ENCODE data around the gene MYOM1.

The MYOM1 gene

DNA sequence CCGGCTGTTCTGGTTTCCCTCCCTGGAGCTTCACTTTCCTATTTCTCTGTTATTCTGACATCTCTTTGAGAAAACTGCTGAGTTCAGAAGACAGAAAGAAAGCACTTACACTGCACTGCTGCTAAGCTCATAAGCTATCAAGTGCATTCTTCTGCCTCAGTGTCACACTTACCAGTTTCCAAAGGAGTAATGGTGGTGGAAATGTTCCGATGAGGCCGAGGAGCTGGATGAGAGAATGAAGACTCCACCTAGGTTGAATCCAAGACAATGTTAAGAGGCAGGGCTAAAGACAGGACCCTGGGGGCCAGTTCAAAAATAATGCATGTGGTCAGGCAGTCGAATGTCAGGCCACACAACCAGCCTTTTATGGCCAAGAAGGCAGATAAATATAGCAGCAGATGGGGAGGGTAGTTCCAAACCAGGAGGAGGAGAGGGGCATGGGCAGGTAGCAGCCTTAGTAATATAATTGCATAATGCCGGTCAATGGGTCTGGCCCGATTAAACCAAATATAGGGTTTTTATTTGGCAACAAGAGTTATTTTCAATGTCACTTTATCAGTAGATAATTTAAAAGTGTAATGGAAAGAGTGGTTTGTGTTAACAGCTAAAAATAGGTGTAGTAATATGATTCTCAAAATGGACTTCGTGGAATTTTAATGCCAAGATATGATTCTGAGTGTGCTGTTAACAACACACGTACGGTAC lies at the start of gene MYOM1:
MYOM1 (minus strand) TSS at position 338 of the 705 bp plus-strand sequence. CDS start 4,745 bp downstream, outside the sequence.
- no peak for DNase-seq (ENCODE audit: low spot score)

DNA sequence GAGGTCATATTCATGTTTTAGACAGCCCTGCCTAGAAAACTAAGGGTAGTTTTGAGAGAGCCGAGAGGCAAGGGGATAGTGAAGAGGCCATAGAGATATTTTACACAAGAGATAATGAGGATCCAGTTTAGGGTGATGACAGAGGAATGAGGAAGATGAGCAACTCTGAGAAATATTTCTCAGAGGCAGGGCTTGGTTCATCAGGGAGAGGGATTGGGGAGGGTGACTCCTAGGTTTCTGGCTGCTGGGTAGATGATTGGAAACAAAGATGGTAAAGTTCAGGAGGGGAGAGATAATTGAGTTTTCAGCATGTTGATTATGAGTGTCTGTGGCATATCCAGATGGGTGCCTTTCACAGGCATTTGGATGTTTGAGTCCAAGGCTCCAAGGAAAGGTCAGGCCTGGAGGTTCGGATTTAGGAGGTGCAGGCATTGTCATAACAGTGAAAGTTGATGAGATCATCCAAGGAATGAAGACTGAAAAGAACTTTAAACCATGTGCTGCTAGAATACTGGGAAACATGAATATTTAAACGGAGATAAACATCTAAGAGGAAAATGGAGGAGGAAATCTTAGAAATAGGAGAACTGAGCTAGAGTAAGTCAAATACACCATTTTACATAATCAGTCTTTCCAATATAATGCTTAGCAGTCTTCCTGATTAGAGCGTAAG lies 49.6 kb upstream of the MYOM1 start:
- DNase-seq (ENCODE audit: low spot score) = no peak

GRCh38 chr18:3268306-3268705 lies 48.5 kb upstream of the MYOM1 start:
- DNase-seq (ENCODE audit: low spot score) = no peak

GRCh38 chr18:3266062-3266608 lies 46.4 kb upstream of the MYOM1 start:
- DNase-seq (ENCODE audit: low spot score) = no peak

DNA sequence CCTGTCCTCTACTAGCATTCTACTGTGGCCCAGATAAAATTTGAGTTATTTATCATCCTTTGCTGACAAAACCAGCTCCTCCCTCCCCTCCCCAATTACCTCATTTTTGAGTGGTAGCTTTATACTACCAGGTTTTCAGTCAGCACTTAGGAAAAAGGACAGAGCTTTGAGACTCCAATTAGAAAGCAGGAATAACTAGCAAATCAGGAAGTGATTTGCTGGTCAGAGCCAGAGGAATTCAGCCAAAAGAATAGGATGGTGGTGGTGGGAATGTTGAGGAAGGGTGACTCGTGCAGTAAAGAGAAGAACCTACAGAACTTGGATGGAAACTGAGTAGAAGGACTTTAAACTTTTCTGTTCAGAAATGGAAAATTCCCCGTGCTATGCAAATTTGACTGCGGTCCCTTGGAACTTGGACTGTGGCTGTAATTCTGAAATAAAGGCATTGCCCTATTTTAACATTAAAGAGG lies 45.8 kb upstream of the MYOM1 start:
- DNase-seq (ENCODE audit: low spot score) = no peak

DNA sequence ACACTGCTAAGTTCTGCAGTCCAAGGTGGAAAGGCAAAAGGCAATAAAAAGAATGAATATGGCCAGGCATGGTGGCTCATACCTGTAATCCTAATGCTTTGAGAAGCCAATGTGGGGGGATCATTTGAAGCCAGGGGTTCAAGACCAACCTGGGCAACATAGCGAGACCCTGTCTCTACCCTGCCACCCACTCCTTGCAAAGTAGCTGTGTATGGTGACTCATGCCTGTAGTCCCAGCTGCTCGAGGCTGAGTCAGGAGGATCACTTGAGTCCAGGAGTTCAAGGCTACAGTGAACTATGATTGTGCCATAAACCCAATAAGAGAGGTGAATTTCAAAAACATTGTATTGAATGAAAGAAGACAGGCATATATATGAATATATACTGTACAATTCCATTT lies 44.6 kb upstream of the MYOM1 start:
- DNase-seq (ENCODE audit: low spot score) = no peak

GRCh38 chr18:3263132-3263700 lies 43.4 kb upstream of the MYOM1 start:
- no peak for DNase-seq (ENCODE audit: low spot score)

GRCh38 chr18:3262234-3263131 lies 42.7 kb upstream of the MYOM1 start:
- no peak for DNase-seq (ENCODE audit: low spot score)

GRCh38 chr18:3261373-3262233 lies 41.8 kb upstream of the MYOM1 start, which contains the start of gene MYL12B:
MYL12B (plus strand) TSS chr18:3262133; CDS start chr18:3272899, 10,766 bp downstream.
- DNase-seq (ENCODE audit: low spot score) = peak; percentile 88

- DNase-seq (ENCODE audit: low spot score) = no peak
Observed at GRCh38 chr18:3260995-3261372, 41.2 kb upstream of the MYOM1 start.

DNA sequence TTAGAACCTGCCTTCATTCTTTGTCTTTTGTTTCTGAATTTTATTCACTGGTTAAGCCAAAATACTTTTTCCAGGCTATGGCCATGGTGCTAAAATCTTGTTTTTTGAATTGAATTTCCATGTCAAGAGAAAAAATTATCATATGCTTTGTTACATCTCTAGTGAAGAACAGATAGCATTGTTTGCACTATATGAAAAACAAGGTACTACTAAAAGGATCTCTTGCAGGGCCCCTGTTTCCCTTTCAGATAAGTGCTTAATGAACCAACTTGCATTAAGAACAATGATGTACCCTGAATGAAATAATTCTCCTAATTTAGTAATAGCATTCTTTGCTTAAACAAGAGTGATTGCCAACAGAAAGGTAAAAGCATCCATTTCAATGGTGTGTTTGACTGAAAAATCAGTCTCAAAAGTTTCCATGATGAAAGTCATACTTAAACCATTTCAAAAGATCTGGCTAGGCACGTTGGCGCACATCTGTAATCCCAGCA lies 37.9 kb upstream of the MYOM1 start:
- DNase-seq (ENCODE audit: low spot score) = no peak

DNA sequence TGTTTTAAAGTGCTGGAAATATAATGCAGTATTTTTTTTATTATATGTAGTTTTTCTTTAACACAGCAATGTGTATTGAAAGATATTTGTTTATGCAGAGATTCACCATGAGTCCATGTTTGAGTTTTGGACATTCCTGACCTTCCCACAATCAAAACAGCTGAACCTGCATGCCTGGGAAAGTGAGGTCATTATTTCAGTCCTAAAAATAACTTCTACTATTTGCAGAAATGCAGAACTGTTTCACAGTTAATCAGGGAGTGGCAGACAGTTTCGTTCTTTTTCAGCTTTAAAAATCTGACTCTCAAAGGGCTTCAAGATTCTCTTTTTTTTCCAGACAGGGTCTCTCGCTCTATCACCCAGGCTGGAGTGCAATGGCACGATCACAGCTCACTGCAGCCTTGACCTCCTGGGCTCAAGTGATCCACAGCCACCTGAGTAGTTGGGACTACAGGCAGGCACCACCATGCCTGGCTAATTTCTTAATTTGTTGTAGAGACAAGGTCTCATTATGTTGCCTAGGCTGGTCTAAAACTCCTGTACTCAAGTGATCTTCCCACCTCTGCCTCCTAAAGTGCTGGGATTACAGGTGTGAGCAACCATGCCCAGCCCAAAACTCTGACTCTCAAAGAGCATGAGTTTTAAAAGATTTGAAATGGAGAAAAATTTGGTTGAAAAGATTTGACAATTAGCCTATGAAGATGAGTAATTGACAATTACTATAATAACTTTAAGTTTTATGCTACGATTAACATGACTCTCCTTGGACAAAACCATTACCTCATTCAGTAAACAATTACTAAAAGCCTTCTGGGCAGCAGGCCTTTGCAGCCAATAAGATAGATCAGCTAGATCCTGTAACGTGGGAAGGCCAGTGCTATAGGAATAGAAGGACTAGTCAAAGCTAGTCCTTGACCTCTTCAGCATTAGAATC lies 37.2 kb upstream of the MYOM1 start:
- DNase-seq (ENCODE audit: low spot score) = no peak

DNA sequence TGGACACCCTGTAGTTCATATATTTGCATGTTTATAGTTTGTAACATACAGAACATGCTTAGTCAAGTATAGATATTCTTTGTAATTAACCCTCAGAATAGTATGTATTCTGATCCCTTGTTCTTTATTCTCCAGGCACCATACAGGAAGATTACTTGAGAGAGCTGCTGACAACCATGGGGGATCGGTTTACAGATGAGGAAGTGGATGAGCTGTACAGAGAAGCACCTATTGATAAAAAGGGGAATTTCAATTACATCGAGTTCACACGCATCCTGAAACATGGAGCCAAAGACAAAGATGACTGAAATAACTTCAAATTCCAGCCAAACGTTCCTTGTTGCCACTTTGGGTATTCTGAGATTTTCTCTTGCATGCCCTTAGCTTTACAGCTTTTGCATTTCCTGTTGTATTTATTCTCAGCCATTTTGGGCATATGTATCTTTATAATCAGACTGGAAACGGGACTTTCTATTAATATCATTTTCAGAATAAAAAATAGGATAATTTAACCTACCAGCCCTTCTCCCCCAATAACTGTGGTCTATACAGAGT lies 35.9 kb upstream of the MYOM1 start:
- no peak for DNase-seq (ENCODE audit: low spot score)

DNA sequence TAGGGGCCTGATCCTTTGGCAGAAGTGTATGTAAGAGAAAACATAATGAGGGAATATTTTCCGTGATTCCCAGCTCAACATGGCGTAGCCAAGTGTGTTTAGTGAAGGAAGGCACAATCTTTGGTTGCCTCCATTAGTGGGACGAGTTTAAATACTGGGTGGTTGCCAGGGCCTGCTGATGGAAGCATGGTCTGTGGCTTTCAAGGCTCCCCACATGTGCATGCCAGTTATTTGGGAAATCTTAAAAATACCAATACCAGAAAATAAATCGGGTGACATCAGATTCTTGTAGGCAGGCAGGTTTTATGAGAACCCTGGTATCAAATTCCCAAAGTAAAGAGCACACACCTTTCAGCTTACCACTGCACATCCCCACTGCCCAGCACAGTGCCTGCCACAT lies 35.0 kb upstream of the MYOM1 start:
- no peak for DNase-seq (ENCODE audit: low spot score)

DNA sequence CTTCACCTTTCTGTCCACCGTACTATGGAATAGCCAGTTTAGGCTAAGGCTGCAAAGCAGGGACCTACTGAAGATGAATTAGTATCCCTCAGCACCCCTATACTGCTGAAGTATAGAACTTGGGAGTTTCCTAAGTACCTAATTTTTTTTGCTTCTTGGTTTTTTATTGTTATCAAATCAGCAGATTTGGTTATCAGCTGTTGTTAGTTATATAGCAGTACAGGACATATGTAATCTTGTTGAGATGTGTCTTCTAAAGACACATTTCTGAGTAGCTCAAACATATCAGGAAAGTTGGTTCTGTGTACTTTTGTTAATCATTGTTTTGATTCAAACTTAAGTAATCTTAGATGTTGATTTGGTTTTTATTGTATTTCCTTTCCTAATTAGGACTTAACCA lies 33.1 kb upstream of the MYOM1 start:
- no peak for DNase-seq (ENCODE audit: low spot score)

GRCh38 chr18:3251963-3252277 lies 32.2 kb upstream of the MYOM1 start:
- no peak for DNase-seq (ENCODE audit: low spot score)

- no peak for DNase-seq (ENCODE audit: low spot score)
Observed at GRCh38 chr18:3251249-3251962, 31.6 kb upstream of the MYOM1 start.

DNA sequence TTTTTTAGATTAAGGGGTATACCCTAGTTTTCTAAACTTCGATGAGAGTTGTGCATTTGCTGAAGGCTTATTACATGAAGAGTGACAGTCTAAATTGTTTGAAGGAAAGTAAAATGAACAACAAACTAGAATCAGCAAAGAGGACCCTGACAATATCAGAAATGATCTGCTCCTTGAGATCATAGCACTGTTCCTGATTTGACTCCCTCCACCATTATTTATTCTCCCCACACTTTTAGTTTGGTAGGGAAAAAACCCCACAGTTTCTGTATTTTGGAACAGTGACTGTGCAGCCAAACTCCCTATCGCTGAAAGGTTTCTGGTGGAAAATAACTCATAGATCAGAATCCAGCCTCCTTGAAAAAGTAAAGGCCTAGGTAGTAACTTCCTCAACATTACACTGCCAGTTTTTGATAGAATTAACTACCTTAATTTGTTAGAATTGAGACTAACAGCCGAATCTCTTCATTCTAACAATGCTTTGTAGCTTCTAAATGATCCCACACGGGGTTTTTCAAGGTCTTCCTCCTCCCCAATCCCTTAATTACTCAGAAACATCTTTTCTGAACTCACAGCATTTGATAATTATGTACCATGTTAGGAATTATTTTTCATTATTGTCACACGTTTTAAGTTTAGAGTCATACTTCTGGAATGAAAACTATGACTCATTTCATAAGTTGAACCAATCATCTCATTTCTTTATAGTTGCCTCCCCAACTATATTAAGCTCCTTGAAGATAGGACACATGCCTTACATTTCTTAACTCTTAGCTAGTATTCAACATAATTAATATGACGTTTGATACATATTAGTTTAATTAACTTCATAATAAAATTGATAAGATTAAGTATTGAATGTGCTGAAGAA lies 30.7 kb upstream of the MYOM1 start:
- peak; percentile 51 for DNase-seq (ENCODE audit: low spot score)
